GM19238 (cell line): ENCODE results near the gene NFYC.

Experiments used
- DNase-seq: peaks from one replicate; pipeline ENCODE4 v3.0.0; 2011; ENCODE audit warnings: low spot score; ENCODE audit not compliant: insufficient read length

Gene NFYC

GRCh38 chr1:40781608-40781971 lies 90.1 kb downstream of the NFYC start:
- no peak for DNase-seq

GRCh38 chr1:40782371-40782956 lies 91.0 kb downstream of the NFYC start:
- DNase-seq = no peak

GRCh38 chr1:40783001-40783905 lies 91.7 kb downstream of the NFYC start, which contains the start of gene KCNQ4:
TSS of gene KCNQ4 (plus strand) at chr1:40783787. CDS start at chr1:40784094, 307 bp downstream.
- no peak for DNase-seq

GRCh38 chr1:40784141-40784770 lies 92.8 kb downstream of the NFYC start:
- no peak for DNase-seq

- no peak for DNase-seq
Measured at GRCh38 chr1:40784771-40785151, 93.3 kb downstream of the NFYC start.

- DNase-seq = no peak
Measured at GRCh38 chr1:40785446-40785845, 93.9 kb downstream of the NFYC start.

- DNase-seq = no peak
Measured at GRCh38 chr1:40786171-40786994, 94.9 kb downstream of the NFYC start.

GRCh38 chr1:40786995-40787705 lies 95.6 kb downstream of the NFYC start:
- DNase-seq = no peak

- DNase-seq = no peak
Measured at GRCh38 chr1:40787737-40788560, 96.4 kb downstream of the NFYC start.

GRCh38 chr1:40788561-40789341 lies 97.2 kb downstream of the NFYC start:
- DNase-seq = no peak

GRCh38 chr1:40789342-40789598 lies 97.8 kb downstream of the NFYC start:
- no peak for DNase-seq

- no peak for DNase-seq
Measured at GRCh38 chr1:40789661-40790430, 98.3 kb downstream of the NFYC start.

- no peak for DNase-seq
Measured at GRCh38 chr1:40792036-40792435, 100.5 kb downstream of the NFYC start.

GRCh38 chr1:40793617-40794016 lies 102.1 kb downstream of the NFYC start:
- no peak for DNase-seq

- DNase-seq = no peak
Measured at GRCh38 chr1:40794048-40794447, 102.5 kb downstream of the NFYC start.

GRCh38 chr1:40794974-40795715 lies 103.6 kb downstream of the NFYC start:
- no peak for DNase-seq

- DNase-seq = no peak
Measured at GRCh38 chr1:40795811-40796586, 104.5 kb downstream of the NFYC start.
